GM23338 (cell line): ENCODE results near the gene TNS3. TPM values are rescaled to one million over a fixed set of nuclear protein-coding genes. Genes with fewer than 3 reads are reported as not detected.

Source experiments
- ATAC-seq: fragments of 200-7000 bp; cut with Tn5 transposase; 3 replicates; pipeline ENCODE4 v1.9.1; 2020
- DNase-seq: peaks from one replicate; pipeline ENCODE4 v3.0.0-alpha.2; 2015; ENCODE audit warnings: low spot score
- H2AFZ ChIP-seq: fragments of 200-600 bp; sonication (generic); 2 replicates; pipeline ENCODE4 v1.8.0; 2016; ENCODE audit warnings: antibody characterized with exemption, mild to moderate bottlenecking, moderate library complexity
- H3F3A ChIP-seq: fragments of 200-600 bp; sonication (generic); replicated peaks from 2 replicates; pipeline ENCODE4 v1.8.0; 2017; ENCODE audit warnings: antibody characterized with exemption, mixed run types, low read depth
- H3K27ac ChIP-seq: fragments of 200-600 bp; sonication (generic); 2 replicates; pipeline ENCODE4 v1.6.1; 2016; ENCODE audit warnings: low read depth
- H3K27me3 ChIP-seq: fragments of 200-600 bp; sonication (generic); 2 replicates; pipeline ENCODE4 v1.8.0; 2016; ENCODE audit warnings: mild to moderate bottlenecking, mixed run types, moderate library complexity; ENCODE audit not compliant: insufficient read depth
- H3K36me3 ChIP-seq: fragments of 200-600 bp; sonication (generic); 2 replicates; pipeline ENCODE4 v1.8.0; 2016; ENCODE audit warnings: mild to moderate bottlenecking; ENCODE audit not compliant: insufficient read depth
- H3K4me1 ChIP-seq: fragments of 200-600 bp; sonication (generic); 2 replicates; pipeline ENCODE4 v1.8.0; 2016; ENCODE audit warnings: mild to moderate bottlenecking, moderate library complexity; ENCODE audit not compliant: insufficient read depth
- H3K4me2 ChIP-seq: fragments of 200-600 bp; sonication (generic); 2 replicates; pipeline ENCODE4 v1.7.1; 2017; ENCODE audit warnings: mixed run types
- H3K4me3 ChIP-seq: fragments of 200-600 bp; sonication (generic); 2 replicates; pipeline ENCODE4 v1.6.1; 2016; ENCODE audit warnings: mixed run types
- H3K79me2 ChIP-seq: fragments of 200-600 bp; sonication (generic); replicated peaks from 2 replicates; pipeline ENCODE4 v1.8.0; 2017; ENCODE audit warnings: mild to moderate bottlenecking; ENCODE audit not compliant: insufficient read depth
- H3K9me2 ChIP-seq: fragments of 200-600 bp; sonication (generic); 2 replicates; pipeline ENCODE4 v1.8.0; 2017; ENCODE audit not compliant: insufficient read depth
- H4K20me1 ChIP-seq: fragments of 200-600 bp; sonication (generic); replicated peaks from 2 replicates; pipeline ENCODE4 v1.8.0; 2017; ENCODE audit warnings: mild to moderate bottlenecking; ENCODE audit not compliant: insufficient read depth
- H3K27ac Mint-ChIP-seq: 2 replicates; pipeline ENCODE4 v1.8.0; 2020; ENCODE audit warnings: inconsistent platforms, mild to moderate bottlenecking, moderate library complexity, mixed read lengths
- H3K27me3 Mint-ChIP-seq: 3 replicates; pipeline ENCODE4 v1.8.0; 2022; ENCODE audit warnings: low read depth, mild to moderate bottlenecking, moderate library complexity, mixed read lengths, inconsistent platforms; ENCODE audit not compliant: insufficient read depth, poor library complexity
- H3K36me3 Mint-ChIP-seq: 3 replicates; pipeline ENCODE4 v1.8.0; 2021; ENCODE audit warnings: low read depth, mild to moderate bottlenecking, inconsistent platforms, moderate library complexity, mixed read lengths
- H3K4me1 Mint-ChIP-seq: 3 replicates; pipeline ENCODE4 v1.8.0; 2020; ENCODE audit warnings: mild to moderate bottlenecking, inconsistent platforms, mixed read lengths
- H3K4me3 Mint-ChIP-seq: 3 replicates; pipeline ENCODE4 v1.8.0; 2021; ENCODE audit warnings: moderate library complexity, mild to moderate bottlenecking, inconsistent platforms, mixed read lengths
- H3K9me3 Mint-ChIP-seq: 3 replicates; pipeline ENCODE4 v1.8.0; 2020; ENCODE audit warnings: moderate library complexity, mild to moderate bottlenecking, inconsistent platforms, mixed read lengths
- CTCF ChIP-seq, 2 experiments: fragments of 200-600 bp in 1 of 2; sonication (generic) in 1 of 2; conservative IDR thresholded peaks; 2 replicates each; pipeline versions ENCODE4 v1.5.1 to v1.6.1; 2016 to 2017; ENCODE audit warnings: antibody characterized with exemption in 2 of 2, low read depth in 2 of 2, mild to moderate bottlenecking in 2 of 2, moderate library complexity in 1 of 2
- ETS1 ChIP-seq: IDR thresholded peaks from 2 replicates; pipeline ENCODE4 v1.6.1; 2016; ENCODE audit warnings: antibody characterized with exemption
- EZH2phosphoT487 ChIP-seq: fragments of 200-600 bp; sonication (generic); IDR thresholded peaks from one replicate; pipeline ENCODE4 v1.8.1; 2018; ENCODE audit warnings: antibody characterized with exemption; ENCODE audit not compliant: unreplicated experiment
- JUNB ChIP-seq: IDR thresholded peaks from one replicate; pipeline ENCODE4 v1.6.1; 2016; ENCODE audit warnings: antibody characterized with exemption; ENCODE audit not compliant: unreplicated experiment
- POLR2AphosphoS5 ChIP-seq: IDR thresholded peaks from 2 replicates; pipeline ENCODE4 v1.6.1; 2016; ENCODE audit warnings: antibody characterized with exemption, low read depth
- REST ChIP-seq: IDR thresholded peaks from one replicate; pipeline ENCODE4 v1.6.1; 2018; ENCODE audit warnings: antibody characterized with exemption; ENCODE audit not compliant: unreplicated experiment
- ZNF114 ChIP-seq: fragments of 250-450 bp; sonication (Bioruptor Pico); IDR thresholded peaks from 2 replicates; pipeline ENCODE4 v1.5.0; 2020; ENCODE audit warnings: mild to moderate bottlenecking, moderate library complexity
- ZNF462 ChIP-seq: fragments of 250-450 bp; sonication (Bioruptor Pico); IDR thresholded peaks from 2 replicates; pipeline ENCODE4 v1.5.0; 2020; ENCODE audit warnings: mild to moderate bottlenecking, moderate library complexity
- polyA plus RNA-seq: library from polyadenylated mRNA; unstranded; fragments of >200 nt; fragmentation: Nextera tagmentation; extraction: Ambion mirVana; gene quantifications from 2 replicates; pipeline ENCODE4 v1.2.1, GENCODE V29; 2016
- total RNA-seq: library from RNA; depleted of rRNA; stranded (reverse); fragments of >200 nt; shearing (Covaris generic); gene quantifications from 2 replicates; pipeline ENCODE4 v1.2.3, GENCODE V29; 2014

The TNS3 gene
- total and polyA plus RNA-seq, 2 experiments from 2014 or later: 6.2 to 28.7 TPM

- TF ChIP-seq ETS1: no peak
- TF ChIP-seq POLR2AphosphoS5: no peak
- no peak for TF ChIP-seq ZNF114 (CRISPR knock-in tag)
- TF ChIP-seq CTCF (conservative IDR thresholded peaks at IDR 0.05; ENCODE audit: low read depth in 2 of 2): no peak
- TF ChIP-seq REST: no peak
Observed at GRCh38 chr7:47565640-47566250, 16.2 kb downstream of the TNS3 start (continued).

GRCh38 chr7:47563521-47563920 is 18.4 kb downstream of the TNS3 start:
- no peak overlapping the region for H3K4me3 Mint-ChIP-seq
- Histone ChIP-seq H2AFZ (no peak overlapping the region), H3K79me2 (peaks cover 85% of the 10 kb centered on the region), H3K4me2 (no peak overlapping the region), H3K36me3 (no peaks in the 10 kb centered on the region), H3K4me3 (no peak overlapping the region), H3K9me2 (no peaks in the 10 kb centered on the region), H3K27me3 (no peaks in the 10 kb centered on the region), H3K27ac (no peak overlapping the region), H3K4me1 (peaks cover 1% of the 10 kb centered on the region; the same call in 1 of the 2 replicates), H4K20me1 (no peaks in the 10 kb centered on the region; the same call in 1 of the 2 replicates), H3F3A (no peaks in the 10 kb centered on the region)
- peaks cover 10% of the 10 kb centered on the region for H3K4me1 Mint-ChIP-seq
- peaks cover 6% of the 10 kb centered on the region for H3K27me3 Mint-ChIP-seq
- H3K9me3 Mint-ChIP-seq: no peaks in the 10 kb centered on the region
- no peak overlapping the region for H3K27ac Mint-ChIP-seq
- no peaks in the 10 kb centered on the region; the same call in 1 of the 3 replicates for H3K36me3 Mint-ChIP-seq
- DNase-seq (no peak), ATAC-seq (no peak)
- TF ChIP-seq EZH2phosphoT487 (no peak), ZNF462 (CRISPR knock-in tag) (no peak), JUNB (no peak), ETS1 (no peak)
